LNCAP (cell line): ENCODE measurements around the gene MKRN1.

Source experiments
- TF ChIP-seq, protein P1 (sequence below): fragments of 450-650 bp; IDR thresholded peaks from 2 replicates; pipeline ENCODE4 v1.5.1; 2017; ENCODE audit warnings: mild to moderate bottlenecking

Gene MKRN1

DNA sequence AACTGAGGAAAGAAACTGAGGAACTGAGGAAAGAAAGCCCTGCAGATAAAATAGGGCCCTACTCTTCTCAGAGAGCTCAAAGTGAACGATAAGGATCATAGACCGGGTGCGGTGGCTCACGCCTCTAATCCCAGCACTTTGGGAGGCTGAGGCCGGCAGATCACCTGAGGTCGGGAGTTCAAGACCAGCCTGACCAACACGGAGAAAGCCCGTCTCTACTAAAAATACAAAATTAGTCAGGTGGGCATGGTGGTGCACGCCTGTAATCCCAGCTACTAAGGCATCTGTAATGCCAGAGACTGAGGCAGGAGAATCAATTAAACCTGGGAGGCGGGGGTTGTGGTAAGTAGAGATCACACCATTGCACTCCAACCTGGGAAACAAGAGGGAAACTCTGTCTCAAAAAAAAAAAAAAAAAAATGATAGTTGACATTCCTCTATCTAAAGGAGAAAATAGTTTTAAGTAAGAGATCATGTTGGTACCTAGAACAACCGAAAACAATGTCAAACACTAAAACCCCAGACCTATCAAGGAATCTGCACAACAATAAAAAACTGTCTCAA, 2.5 kb downstream of the MKRN1 start:
- TF ChIP-seq, protein P1, sequence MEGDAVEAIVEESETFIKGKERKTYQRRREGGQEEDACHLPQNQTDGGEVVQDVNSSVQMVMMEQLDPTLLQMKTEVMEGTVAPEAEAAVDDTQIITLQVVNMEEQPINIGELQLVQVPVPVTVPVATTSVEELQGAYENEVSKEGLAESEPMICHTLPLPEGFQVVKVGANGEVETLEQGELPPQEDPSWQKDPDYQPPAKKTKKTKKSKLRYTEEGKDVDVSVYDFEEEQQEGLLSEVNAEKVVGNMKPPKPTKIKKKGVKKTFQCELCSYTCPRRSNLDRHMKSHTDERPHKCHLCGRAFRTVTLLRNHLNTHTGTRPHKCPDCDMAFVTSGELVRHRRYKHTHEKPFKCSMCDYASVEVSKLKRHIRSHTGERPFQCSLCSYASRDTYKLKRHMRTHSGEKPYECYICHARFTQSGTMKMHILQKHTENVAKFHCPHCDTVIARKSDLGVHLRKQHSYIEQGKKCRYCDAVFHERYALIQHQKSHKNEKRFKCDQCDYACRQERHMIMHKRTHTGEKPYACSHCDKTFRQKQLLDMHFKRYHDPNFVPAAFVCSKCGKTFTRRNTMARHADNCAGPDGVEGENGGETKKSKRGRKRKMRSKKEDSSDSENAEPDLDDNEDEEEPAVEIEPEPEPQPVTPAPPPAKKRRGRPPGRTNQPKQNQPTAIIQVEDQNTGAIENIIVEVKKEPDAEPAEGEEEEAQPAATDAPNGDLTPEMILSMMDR = no peak

DNA sequence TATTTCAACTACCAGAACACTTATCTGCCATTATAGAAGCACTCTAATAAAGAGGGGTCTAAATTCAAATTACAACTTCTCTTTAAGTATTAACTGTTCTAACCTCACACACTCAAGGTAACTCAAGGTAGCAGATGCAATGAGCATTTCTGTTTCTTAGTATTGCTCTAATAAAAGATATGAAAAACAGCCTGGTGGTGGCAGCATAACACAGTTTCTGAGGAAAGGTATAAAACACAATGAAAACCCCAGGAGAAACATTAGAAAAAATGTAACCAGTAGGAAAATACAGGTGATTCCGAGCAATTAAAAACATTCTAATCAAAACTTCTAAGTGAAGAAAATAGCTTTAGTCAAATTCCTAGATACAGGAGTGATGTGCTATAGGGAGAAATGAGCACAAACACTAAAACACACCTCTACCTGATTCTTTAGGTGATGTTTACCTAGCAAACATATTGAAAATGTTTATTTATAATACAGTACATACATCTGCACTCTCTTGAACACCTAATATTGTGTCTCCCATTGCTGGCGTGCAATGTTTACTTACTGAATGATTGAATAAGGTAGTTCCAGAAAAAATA, 3.5 kb downstream of the MKRN1 start:
- TF ChIP-seq, protein P1 = peak; percentile 78

GRCh38 chr7:140463111-140463510, 16.2 kb downstream of the MKRN1 start:
- TF ChIP-seq, protein P1 = no peak

- TF ChIP-seq, protein P1 = no peak
Observed at GRCh38 chr7:140458916-140459315, 20.4 kb downstream of the MKRN1 start.

GRCh38 chr7:140458201-140458600, 21.1 kb downstream of the MKRN1 start:
- TF ChIP-seq, protein P1 = no peak

DNA sequence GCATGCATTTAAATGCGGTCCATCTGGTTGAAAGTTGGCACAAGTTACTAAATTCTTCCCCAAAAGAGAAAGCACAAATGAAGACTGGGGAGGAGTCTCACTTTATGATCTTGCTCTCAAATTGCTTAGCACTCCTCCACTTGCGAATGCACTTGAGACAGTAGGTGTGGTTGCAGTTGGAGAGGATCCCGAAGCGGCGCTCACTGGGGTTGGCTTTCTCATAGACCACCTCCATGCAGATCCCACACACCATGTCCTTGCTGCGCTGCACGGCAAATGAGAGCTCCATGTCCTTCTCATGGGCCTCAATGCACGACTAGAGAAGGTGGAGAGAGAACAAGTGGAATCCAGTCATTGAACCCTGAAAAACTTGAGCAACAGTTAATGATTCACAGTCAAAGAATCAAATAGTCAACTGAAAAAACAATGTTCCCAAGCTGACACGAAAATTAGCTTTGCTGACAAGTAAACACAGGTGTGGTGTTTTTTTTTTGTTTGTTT, 22.7 kb downstream of the MKRN1 start:
- TF ChIP-seq, protein P1 = no peak

GRCh38 chr7:140455743-140456142, 23.6 kb downstream of the MKRN1 start:
- TF ChIP-seq, protein P1 = no peak
